ENCODE results near the gene FCN3.

FCN3 gene

DNA sequence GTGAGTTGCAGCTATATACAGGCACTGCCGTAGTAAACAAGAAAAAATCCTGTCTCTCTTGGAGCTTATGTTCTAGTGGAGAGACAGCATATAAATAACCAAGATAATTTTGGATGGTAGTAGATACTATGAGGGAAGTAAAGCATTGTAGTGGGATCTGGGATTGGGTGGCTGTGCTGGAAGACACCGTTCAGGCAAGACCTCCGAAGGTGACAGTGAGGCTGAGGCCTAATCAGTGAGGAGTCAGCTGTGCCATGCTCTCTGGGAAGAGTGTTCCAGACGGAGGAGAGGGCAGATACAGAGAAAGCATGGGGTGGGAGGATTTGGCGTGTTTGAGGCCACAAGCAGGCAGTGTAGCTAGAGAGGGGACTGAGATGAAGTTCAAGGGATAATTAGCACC is 46.7 kb downstream of the FCN3 start:
- DNase-seq (ENCODE audit: extremely low read depth, low read depth): no peak
- TF ChIP-seq, protein P1, sequence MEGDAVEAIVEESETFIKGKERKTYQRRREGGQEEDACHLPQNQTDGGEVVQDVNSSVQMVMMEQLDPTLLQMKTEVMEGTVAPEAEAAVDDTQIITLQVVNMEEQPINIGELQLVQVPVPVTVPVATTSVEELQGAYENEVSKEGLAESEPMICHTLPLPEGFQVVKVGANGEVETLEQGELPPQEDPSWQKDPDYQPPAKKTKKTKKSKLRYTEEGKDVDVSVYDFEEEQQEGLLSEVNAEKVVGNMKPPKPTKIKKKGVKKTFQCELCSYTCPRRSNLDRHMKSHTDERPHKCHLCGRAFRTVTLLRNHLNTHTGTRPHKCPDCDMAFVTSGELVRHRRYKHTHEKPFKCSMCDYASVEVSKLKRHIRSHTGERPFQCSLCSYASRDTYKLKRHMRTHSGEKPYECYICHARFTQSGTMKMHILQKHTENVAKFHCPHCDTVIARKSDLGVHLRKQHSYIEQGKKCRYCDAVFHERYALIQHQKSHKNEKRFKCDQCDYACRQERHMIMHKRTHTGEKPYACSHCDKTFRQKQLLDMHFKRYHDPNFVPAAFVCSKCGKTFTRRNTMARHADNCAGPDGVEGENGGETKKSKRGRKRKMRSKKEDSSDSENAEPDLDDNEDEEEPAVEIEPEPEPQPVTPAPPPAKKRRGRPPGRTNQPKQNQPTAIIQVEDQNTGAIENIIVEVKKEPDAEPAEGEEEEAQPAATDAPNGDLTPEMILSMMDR (IDR thresholded peaks at IDR 0.05; ENCODE audit: low read depth, low read length): no peak

DNA sequence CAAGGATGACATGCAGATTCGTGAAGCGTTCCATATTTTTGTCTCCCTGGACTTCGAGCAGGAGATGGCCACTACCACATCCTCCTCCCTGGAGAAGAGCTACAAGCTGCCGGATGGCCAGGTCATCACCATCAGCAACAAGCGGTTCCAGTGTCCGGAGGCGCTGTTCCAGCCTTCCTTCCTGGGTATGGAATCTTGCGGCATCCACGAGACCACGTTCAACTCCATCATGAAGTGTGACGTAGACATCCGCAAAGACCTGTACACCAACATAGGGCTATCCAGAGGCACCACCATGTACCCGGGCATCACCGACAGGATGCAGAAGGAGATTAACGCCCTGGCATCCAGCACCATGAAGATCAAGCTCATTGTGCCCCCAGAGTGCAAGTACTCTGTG is 49.3 kb downstream of the FCN3 start:
- DNase-seq (ENCODE audit: extremely low read depth, low read depth): no peak
- TF ChIP-seq, protein P1 (IDR thresholded peaks at IDR 0.05; ENCODE audit: low read depth, low read length): no peak

DNA sequence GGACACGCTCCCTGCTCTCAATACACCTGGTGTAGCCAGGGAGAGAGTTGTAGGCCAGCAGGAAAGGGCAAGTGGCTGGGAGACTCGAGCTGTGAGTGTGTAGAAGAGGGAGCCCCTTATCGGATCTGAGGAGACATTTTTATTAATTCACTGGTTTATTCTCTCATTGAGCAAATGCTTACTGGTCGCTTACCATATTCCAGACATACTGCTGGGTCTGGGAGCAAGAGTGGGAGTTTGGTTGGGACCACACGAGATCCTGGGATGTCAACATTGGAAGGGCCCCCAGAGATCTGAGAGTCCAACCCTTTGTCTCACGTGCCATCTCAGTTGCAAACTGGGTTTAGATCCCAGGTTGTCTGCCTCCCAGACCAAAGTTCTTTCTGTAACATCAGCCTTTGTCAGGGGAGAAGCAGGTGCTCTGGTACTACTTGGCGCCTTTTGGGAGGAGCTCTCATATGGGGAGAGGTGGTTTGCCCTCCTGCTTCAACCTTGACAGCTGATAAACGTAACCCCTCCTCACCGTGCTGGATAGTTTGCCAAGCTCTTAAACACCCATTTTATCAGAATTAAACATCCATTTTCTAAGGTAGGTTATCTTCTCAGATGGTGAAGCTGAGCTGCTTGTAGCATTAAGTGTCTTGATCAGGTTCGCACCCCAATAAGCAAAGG is 51.9 kb downstream of the FCN3 start:
- no peak for DNase-seq (ENCODE audit: extremely low read depth, low read depth)
- TF ChIP-seq, protein P1 (IDR thresholded peaks at IDR 0.05; ENCODE audit: low read depth, low read length): no peak

DNA sequence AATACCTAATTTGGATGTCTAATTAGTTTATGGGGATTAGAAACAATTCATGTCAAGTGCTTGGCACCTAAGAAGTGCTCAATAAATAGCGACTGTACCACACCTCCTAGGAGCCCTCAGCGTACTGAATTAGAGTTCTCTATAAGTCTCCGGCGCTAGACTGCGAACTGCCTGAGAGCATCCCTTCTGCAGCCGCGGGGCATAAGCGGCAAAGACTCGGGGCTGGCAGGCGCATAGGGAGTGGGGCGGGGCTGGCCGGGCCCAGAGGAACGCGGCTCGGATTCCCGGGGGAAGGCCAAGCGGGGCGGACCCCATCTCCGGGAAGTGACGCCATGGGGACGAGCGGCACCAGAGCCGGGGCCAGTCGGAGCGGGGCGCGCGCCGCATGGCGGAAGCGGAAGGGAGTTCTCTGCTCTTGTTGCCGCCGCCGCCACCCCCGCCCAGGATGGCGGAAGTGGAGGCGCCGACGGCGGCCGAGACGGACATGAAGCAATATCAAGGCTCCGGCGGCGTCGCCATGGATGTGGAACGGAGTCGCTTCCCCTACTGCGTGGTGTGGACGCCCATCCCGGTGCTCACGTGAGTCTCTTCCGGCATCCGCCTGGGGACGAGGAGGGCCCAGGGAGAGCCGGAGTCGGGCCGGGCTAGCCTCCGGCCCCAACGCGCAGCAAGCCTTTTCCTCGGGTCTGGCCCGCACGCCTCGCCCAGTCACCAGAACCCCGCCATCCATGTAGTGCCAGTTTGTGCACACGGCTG is 52.6 kb downstream of the FCN3 start, which contains the start of gene TMEM222:
Gene TMEM222, plus strand, starts transcription at position 351 of the 756 bp plus-strand sequence. Its CDS starts 35 bp downstream, at position 386.
- TF ChIP-seq, protein P1 (IDR thresholded peaks at IDR 0.05; ENCODE audit: low read depth, low read length): 0 out of 2 replicates have a peak, but pooled peaks have one; percentile 2
- peak; percentile 89 for DNase-seq (ENCODE audit: extremely low read depth, low read depth)

All from AG09319 (cell line).